GM21619 (cell line): Measurements from ENCODE around the gene NKX1-1.

ENCODE experiments used
- ATAC-seq: cut with Tn5 transposase; IDR thresholded peaks from one replicate; pipeline ENCODE4 v1.9.1; 2021; ENCODE audit not compliant: unreplicated experiment

Gene NKX1-1

DNA sequence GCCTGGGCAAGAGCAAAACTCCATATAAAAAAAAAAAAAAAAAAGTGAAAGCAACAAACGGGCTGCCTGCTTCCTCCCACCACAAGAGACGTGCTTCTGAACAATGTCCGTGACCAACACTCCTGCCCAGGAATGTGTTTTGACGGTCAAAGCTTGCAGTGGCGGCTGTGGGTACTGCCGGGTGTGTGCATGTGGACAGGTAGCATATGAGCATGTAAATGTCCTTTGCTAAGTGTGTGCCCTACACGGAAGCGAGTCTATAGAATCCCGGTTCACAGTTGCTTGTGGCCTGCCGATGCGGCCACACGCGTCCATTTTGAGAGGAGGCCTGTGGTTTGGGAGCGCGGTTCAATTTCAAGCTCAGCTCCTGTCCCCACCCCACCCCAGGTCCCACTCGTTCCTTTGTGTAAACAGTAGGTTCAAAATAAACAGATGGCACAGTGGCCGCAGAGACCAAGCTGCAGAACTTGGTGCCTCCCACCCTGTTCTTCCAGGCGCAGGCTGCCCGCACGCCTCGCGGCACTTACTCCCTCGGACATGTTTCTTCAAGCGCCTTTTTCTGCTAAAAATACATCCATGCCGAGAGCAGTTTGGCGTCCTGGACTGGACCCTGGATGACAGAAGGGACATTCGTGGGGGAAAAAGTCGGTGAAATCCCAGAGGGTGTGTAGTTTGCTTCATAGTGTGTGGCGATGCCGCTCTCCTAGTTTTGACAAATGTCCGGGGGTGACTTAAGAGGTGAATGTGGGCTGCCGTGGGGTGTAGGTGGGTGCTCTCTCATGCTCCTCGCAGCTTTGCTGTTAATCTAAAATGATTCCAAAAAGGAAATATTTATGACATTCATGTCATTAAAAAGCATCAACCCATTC is 11.5 kb upstream of the NKX1-1 start:
- no peak for ATAC-seq

- no peak for ATAC-seq
Observed at GRCh38 chr4:1416948-1417260, 10.7 kb upstream of the NKX1-1 start.

DNA sequence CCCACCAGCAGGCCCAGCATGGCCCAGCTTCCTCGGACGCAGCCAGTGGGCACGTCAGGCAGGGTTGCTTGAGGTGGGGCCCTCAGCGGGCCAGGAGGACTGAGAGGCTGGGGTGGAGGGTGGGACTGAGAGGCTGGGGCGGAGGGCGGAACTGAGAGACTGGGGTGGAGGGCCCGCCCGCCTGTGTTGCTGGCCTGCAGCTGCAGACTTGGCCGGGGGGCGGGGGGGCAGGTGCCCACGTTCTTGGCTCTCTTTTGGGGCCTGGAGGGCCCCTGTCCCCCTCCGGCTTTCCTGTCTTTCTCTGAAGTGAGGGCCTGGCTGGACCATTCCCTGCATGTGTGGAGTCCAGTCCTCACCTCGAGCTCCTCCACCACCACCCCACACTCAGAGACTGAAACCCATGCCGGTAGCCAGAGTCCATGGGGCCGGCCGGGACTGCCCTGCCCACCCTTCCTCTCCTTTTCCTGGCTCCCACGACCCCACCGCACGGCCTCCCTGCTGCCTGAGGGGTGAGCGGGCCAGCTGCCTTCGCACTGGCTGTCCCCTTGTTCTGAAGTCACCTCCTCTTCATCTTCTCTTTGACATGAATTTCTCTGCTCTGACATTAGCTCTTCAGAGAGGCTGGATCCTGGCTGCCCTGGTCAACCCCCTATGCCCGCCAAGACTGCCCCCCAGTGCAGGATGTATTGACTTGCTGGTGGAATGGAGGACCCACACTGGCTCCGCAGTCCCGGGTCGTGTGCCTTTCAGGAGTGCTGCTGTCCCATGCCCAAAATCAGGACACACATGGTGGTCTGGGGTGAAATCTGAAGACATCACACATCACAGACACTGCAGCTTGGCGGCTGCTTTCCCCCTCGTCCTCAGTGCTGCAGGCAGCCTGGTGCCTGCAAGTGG is 10.1 kb upstream of the NKX1-1 start:
- ATAC-seq = no peak

DNA sequence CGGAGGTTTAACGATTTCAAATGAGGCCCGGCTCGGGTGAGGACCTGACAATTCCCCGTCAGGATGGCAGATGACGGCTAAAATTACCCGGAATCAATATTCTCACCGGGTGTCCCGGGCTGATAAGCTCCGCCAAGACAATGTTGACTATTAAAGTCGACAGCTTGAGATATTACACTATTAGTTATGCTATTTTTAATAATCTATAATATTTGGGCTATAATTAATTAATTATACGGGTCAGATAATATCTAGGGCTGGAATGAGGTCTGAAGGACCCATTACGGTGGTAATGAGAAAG is 9.4 kb upstream of the NKX1-1 start:
- no peak for ATAC-seq

DNA sequence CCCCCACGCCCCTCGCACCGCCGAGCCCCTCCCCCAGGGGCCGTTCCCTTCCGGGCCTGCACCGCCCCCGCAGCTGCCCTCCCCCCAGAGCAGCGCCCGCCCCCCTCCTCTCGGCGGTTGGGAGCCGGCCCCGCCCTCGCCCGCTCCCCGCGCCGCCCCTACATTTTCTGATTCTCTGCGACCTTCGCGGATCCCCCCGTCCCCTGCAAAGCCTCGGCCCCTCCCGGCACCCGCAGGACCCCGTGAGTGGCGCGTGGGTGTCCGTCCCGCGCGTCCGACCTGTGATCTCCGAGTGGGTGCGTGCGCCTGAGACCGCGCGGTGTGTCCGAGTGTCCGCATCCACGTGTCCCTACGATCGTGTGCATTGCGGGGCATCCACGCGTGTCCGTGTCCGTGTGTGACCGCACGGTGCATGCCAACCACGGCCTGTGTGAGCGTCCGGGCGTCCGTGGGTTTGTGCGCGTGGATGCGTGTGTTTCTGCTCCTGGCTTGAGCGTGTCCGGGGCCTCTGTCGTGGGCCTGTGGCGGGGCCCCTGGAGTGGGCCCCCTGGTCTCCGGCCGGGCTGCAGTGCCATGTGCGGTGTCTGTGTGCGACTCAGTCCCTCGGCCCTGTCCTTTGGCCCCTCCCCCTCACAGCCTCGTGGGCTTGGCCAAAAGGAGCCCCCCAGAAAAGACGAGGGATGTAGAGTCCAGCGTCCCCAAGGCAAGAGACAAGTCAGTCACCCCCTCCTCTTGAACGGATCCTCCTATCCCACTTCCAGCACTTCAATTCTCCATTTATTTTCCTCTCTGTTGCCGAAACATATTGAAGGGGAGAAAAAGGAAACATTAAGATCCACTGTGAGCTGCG is 8.8 kb upstream of the NKX1-1 start:
- no peak for ATAC-seq

DNA sequence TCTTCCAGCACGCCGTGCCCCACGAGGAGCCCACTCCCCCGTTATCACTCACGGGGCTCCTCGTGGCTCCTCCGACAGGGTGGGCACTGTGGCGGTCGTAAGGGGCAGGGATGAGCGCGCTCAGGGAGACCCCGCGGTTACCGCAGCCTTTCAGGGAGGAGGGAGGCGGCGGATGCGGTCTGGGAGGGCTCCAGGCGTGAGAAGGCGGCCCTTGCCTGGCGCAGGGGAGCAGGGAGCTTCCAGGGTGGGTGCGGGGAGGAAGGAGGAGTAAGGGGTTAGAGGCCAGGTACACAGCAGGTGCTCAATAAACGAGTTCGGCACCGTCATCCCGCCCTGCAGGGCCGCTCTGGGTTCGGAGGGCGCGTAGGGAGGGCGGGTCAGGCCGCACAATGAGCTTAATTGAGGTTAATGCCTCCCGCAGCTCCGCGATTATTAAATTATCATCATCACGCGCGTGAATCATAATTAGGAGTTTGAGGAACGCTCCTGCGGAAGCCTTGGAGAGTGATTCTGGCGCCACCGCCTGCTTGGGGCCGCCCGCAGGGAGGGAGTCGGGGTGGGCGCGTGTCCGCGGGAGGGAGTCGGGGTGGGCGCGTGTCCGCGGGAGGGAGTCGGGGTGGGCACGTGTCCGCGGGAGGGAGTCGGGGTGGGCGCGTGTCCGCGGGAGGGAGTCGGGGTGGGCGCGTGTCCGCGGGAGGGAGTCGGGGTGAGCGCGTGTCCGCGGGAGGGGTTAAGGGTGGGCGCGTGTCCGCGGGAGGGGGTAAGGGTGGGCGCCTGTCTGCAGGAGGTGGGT is 7.6 kb upstream of the NKX1-1 start:
- no peak for ATAC-seq

GRCh38 chr4:1413204-1413663 is 7.0 kb upstream of the NKX1-1 start:
- no peak for ATAC-seq

DNA sequence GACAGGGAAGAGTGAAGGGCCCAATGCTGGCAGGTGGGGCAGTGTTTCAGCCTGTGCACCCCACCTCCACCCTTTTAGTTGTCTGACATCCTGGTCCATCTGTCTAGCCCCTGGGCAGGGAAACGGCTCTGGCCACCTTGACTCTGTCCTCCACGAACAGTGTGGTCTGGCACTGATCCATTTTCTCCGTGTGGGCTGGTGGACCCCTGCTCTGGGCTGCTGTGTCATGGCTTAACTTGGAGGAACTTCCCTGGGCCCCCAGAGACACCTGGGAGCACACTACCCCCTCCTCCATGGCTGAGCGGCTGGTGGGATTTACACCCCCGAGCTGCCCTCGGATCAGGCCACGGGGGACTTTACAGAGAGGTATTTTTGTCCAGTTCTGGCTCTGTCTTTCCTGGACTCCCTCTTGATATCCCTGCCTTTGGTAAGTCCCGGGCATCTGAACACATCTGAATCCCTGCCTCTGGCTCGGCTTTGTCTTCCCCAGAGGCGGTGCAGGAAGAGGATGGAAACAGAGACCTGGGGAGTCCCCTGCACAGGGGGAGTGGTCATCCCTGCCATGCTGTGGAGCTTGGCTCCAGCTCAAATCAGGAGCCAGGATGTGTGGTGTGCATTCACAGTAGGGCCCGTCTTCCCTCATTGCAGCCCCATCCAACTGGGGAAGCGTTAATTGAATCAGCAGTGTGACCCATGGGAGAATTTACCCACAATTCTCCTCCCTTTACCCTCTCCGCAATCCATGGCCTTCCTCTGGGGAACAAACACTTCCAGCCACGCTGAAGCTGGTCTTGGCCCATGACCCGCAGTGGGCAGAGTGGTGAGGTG is 6.3 kb upstream of the NKX1-1 start:
- ATAC-seq = no peak

GRCh38 chr4:1411436-1412375 is 5.5 kb upstream of the NKX1-1 start:
- ATAC-seq = no peak

DNA sequence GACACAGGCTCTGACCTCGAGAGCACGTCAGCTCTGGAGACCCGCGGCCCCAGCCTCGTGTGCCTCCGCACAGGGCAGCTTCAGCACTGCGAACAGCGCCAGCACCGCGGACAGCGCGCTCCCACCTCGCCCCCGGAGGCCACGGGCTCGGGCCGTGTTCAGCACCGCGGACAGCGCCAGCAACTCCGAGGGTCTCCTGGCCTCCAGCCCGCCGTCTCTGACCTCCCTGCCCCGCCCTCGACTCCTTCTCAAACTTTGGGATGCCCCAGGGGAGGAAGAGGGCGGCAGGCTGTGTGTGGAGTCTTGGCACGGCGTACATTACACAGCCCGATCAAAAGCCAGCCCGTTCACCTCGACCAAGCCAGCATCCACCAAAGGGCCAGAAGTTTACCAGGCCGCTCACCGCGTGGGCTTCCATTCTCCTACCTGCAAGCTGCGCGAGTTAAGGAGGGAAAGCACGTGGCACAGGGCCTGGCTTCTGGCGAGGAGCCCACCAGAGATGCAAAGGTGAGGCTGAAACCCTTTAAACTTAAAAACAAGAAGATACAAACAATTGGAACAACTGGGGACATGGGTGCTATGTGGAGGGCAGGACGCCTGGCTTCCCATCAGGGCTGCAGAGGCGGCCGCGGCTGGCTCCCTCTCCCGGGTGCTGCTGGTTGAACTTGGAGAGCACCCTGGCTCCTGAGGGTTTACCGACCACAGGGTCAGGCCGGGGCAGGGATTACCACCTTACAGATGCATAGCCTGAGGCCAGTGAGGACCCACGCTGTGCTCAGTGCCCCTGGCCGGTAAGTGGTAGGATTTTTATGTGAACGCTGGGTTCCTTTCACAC is 4.5 kb upstream of the NKX1-1 start:
- no peak for ATAC-seq

- no peak for ATAC-seq
Observed at GRCh38 chr4:1409491-1410425, 3.5 kb upstream of the NKX1-1 start.

DNA sequence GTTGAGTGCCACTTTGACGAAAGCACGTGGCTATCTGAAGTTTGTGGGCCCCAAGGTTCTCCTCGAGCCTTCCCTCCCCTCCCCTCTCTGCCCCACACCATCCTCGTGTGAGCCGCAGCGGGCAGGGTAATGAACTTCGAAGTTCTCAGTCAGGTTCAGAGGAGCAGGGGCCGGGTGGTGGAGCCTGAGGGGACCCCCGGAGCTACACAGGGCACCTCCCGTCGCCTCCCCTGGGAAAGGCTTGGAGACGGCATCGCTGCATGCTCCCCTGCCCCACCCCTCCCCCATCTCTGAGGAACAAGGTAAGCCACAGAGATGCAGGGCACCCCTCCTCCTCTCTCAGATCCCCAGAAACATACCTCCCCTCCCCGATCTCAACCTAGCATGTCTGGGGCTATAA is 2.8 kb upstream of the NKX1-1 start:
- ATAC-seq = no peak

DNA sequence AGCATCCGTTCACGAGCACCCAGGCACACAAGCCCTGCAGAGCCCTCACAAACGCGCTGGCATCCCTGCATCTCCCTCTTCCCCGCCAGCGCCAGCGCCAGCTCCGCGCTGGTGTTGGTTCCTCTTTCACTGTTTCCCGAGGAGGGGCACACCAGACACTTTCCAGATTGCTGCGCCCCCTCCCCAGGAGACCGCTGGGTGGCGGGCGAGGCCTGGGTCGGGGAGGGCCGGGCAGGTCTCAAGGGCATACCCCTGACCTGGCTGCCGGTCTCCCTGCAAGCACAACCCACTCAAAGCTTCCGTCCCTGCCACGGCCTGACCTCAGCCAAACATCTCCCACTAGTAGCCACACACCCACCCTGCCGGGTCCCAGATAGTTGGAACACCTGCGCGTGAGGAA is 2.2 kb upstream of the NKX1-1 start:
- no peak for ATAC-seq

DNA sequence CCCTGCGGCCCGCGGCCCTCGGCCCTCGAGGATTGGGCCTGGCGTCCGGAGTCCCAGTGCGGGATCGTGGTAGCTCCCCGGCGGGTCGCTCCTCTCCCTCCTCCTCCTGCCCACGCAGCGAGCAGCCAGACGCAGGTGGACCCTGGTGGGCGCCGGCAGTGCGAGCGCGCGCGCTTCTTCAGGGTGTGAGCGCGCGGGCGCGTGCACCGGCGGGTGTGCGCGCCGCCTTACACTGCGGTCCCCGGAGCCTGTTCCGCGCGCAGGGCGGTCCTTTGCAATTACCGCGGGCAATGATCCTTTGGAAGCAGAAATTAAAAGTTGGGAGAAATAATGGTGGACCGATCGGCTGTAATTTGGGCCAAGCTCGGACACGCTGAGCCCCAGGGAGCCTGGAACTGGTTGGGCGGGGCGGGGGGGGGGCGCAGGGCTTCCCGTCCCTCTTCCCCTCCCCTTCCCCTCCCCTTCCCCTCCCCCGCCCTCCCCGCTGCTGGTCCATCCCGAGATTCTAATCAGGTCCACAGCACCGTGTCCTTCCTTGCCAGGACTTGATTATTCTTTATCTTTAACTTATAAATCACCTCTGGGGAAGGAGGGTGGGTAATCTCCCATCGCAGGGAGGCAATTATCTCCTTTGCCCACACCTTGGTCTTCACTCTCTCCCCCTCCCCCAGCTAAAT is 1.6 kb upstream of the NKX1-1 start:
- ATAC-seq = no peak

- no peak for ATAC-seq
Observed at GRCh38 chr4:1406981-1407656, 877 bp upstream of the NKX1-1 start.
